Loucy (cell line): ENCODE data around the gene VTCN1.

Experiments used
- EZH2phosphoT487 ChIP-seq: fragments of 200-600 bp; IDR thresholded peaks from 2 replicates; pipeline ENCODE4 v1.6.1; 2018; ENCODE audit warnings: antibody characterized with exemption, mild to moderate bottlenecking, moderate library complexity, borderline replicate concordance
- TF ChIP-seq, protein P1 (sequence below): fragments of 200-600 bp; sonication (generic); conservative IDR thresholded peaks from 2 replicates; pipeline ENCODE4 v1.5.1; 2014; ENCODE audit warnings: mild to moderate bottlenecking, antibody characterized with exemption, low read length

DNA sequence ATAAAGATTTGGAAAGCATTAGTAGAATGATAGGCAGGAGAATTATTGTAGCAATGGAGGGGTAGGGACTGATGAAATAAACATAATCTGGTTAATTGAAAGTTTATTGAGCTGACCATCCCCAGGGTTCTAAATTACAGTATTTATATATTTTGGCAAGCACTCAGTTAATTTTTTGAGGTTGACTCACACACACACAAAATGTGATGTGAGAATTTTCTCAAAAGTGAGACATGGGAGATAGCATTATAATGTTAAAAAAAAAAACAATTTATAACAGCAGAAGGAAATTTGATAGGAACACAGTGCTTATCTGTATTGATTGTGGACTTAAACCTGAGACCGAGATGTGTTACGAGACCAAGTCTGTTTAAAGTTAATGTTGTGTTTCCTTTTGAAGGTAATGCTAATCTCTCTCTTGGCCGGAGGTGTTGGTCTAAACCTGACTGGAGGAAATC lies 113.7 kb downstream of the VTCN1 start:
- no peak for TF ChIP-seq EZH2phosphoT487
- TF ChIP-seq, protein P1, sequence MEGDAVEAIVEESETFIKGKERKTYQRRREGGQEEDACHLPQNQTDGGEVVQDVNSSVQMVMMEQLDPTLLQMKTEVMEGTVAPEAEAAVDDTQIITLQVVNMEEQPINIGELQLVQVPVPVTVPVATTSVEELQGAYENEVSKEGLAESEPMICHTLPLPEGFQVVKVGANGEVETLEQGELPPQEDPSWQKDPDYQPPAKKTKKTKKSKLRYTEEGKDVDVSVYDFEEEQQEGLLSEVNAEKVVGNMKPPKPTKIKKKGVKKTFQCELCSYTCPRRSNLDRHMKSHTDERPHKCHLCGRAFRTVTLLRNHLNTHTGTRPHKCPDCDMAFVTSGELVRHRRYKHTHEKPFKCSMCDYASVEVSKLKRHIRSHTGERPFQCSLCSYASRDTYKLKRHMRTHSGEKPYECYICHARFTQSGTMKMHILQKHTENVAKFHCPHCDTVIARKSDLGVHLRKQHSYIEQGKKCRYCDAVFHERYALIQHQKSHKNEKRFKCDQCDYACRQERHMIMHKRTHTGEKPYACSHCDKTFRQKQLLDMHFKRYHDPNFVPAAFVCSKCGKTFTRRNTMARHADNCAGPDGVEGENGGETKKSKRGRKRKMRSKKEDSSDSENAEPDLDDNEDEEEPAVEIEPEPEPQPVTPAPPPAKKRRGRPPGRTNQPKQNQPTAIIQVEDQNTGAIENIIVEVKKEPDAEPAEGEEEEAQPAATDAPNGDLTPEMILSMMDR, result no peak
